Upper lobe of left lung (tissue), 4 donors: ENCODE measurements around the gene TMEM217.

Experiments used
- EP300 ChIP-seq, 4 donors: sonication (generic); formaldehyde crosslinking; IDR thresholded peaks; one replicate each; pipeline ENCODE4 v1.5.1; 2017; ENCODE audit warnings: antibody characterized with exemption in 4 of 4, control low read depth in 2 of 4
- POLR2A ChIP-seq, 4 donors: fragments of 450-650 bp; IDR thresholded peaks; one replicate each; pipeline ENCODE4 v1.5.1; 2016 to 2017; ENCODE audit warnings: antibody characterized with exemption in 4 of 4, mild to moderate bottlenecking in 2 of 4
- POLR2AphosphoS5 ChIP-seq, 2 donors: sonication (generic); formaldehyde crosslinking; IDR thresholded peaks; one replicate each; pipeline ENCODE4 v1.5.1; 2017; ENCODE audit warnings: antibody characterized with exemption in 2 of 2
- TF ChIP-seq, protein P1 (sequence below), 6 experiments: fragments of 450-650 bp in 4 of 6; fragments of 200-600 bp in 2 of 6; sonication (generic) in 2 of 6; IDR thresholded peaks; one replicate each; pipeline ENCODE4 v1.5.1; 2016 to 2019; ENCODE audit warnings: antibody characterized with exemption in 6 of 6

DNA sequence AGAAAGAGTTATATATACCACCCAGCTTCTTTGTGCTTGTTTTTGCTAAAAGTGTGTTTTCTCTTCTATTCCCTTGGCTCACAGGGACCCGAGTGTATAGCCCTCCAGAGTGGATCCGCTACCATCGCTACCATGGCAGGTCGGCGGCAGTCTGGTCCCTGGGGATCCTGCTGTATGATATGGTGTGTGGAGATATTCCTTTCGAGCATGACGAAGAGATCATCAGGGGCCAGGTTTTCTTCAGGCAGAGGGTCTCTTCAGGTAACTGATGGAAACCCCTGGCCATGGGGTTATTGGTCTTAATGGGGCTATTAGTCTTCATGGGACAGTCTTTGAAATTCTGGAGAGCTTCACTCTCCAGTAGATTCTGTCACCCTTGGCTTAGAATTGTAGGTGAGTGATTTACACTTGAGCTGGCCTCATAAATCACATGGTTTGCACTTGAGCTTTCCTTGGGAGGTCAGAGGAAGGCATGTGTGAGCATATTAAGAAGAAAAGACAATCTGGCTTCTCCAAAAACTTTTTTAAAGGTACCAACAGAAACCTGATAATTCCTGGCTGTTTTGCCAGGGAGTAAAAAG, 84.9 kb downstream of the TMEM217 start:
- TF ChIP-seq, protein P1, sequence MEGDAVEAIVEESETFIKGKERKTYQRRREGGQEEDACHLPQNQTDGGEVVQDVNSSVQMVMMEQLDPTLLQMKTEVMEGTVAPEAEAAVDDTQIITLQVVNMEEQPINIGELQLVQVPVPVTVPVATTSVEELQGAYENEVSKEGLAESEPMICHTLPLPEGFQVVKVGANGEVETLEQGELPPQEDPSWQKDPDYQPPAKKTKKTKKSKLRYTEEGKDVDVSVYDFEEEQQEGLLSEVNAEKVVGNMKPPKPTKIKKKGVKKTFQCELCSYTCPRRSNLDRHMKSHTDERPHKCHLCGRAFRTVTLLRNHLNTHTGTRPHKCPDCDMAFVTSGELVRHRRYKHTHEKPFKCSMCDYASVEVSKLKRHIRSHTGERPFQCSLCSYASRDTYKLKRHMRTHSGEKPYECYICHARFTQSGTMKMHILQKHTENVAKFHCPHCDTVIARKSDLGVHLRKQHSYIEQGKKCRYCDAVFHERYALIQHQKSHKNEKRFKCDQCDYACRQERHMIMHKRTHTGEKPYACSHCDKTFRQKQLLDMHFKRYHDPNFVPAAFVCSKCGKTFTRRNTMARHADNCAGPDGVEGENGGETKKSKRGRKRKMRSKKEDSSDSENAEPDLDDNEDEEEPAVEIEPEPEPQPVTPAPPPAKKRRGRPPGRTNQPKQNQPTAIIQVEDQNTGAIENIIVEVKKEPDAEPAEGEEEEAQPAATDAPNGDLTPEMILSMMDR (IDR thresholded peaks at IDR 0.05), result no peak
- TF ChIP-seq POLR2A (IDR thresholded peaks at IDR 0.05) (no peak), EP300 (IDR thresholded peaks at IDR 0.05) (no peak), POLR2AphosphoS5 (IDR thresholded peaks at IDR 0.05) (no peak)
